ENCODE measurements around the gene NINJ2. TPM values are rescaled to one million over a fixed set of nuclear protein-coding genes. Genes with fewer than 3 reads are reported as not detected.
A peak's percentile ranks its signal among the peaks of the same experiment; 100 is the strongest.

The NINJ2 gene
- total and polyA plus RNA-seq, 4 donors: 5.8 to 28.4 (median 14.3) TPM

DNA sequence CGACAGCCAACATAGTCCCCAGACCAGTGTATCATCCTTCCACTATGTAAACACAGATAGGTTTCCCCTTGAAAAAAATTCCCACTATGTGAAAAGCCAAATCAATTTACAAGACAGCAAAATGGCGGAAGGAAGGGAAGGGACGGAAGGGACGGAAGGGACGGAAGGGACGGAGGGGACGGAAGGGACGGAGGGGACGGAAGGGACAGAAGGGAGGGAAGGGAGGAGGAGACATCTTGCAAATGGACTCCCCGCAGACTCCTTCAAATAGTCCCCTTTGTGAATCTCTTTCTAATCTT is 75.3 kb downstream of the NINJ2 start:
- ATAC-seq (ENCODE audit: insufficient read depth, low FRiP score) (no peak), DNase-seq (no peak)
- Histone ChIP-seq H3K27me3 (ENCODE audit: control insufficient read depth in 3 of 3, insufficient read depth in 3 of 3, low read length in 2 of 3) (no peaks in the 10 kb centered on the region), H3K27ac (ENCODE audit: low read depth in 1 of 2, low read length in 1 of 2) (no peak overlapping the region), H3K4me3 (no peak overlapping the region), H3K9me3 (ENCODE audit: control insufficient read depth in 4 of 4, insufficient read depth in 3 of 4, low read length in 3 of 4) (no peaks in the 10 kb centered on the region), H3K9ac (ENCODE audit: insufficient read depth in 1 of 2, low read length in 2 of 2) (no peak overlapping the region), H3K4me1 (ENCODE audit: control insufficient read depth in 5 of 5, insufficient read depth in 5 of 5, low read length in 5 of 5) (peaks cover 1 to 8% (median 6%) of the 10 kb centered on the region in 5 donors), H3K36me3 (ENCODE audit: control insufficient read depth in 4 of 4, insufficient read depth in 4 of 4, low read length in 4 of 4) (no peaks in the 10 kb centered on the region)
- TF ChIP-seq, protein P1, sequence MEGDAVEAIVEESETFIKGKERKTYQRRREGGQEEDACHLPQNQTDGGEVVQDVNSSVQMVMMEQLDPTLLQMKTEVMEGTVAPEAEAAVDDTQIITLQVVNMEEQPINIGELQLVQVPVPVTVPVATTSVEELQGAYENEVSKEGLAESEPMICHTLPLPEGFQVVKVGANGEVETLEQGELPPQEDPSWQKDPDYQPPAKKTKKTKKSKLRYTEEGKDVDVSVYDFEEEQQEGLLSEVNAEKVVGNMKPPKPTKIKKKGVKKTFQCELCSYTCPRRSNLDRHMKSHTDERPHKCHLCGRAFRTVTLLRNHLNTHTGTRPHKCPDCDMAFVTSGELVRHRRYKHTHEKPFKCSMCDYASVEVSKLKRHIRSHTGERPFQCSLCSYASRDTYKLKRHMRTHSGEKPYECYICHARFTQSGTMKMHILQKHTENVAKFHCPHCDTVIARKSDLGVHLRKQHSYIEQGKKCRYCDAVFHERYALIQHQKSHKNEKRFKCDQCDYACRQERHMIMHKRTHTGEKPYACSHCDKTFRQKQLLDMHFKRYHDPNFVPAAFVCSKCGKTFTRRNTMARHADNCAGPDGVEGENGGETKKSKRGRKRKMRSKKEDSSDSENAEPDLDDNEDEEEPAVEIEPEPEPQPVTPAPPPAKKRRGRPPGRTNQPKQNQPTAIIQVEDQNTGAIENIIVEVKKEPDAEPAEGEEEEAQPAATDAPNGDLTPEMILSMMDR (IDR thresholded peaks at IDR 0.05; ENCODE audit: control extremely low read depth, extremely low read depth): no peak
- WGBS, 2 donors: 90 to 92% methylated on average over 10 of the region's 10 CpGs

DNA sequence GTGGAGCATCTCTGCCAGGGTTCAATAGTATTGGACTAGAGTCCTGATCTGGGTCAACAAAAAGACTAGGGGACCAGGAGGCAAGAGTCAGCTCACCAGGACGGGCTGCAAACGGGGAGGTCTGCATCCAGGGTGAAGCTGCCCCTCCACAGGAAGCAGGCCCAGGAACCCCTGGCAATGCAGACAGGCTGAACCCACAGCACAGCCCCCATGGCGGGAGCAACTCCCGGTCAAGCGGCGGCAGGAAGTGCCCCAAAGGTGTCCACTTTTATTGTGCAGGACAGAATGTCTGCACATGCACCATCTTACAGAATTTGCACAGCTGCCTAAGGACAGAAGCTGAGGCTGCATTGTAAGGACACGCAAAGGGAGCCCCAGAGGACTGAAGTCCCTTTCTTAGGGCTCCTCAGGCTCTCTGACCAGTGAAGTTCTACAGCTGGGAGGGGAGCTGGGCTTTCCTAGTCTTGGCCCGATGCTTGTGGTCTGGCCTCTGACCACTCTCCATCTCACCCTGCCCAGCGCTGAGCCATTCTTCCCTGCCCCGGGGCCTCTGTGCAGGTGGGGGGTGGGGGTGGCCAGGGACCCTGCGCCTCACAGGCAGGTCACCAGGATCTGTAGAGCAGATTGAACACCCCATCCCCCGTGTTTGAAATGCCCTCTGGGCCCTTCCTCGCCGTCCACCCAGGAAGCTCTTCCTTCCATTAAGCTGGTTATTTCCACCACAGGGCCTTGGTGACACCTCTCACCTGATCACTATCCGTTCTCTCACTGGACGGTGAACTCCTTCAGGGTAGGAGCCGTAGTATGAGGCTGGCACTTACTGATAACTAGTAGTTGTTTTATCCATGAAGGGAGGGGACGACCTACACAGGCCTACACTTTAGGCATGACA is 75.9 kb downstream of the NINJ2 start:
- 87 to 91% methylated on average over 18 of the region's 18 CpGs for WGBS, 2 donors
- H3K4me1 ChIP-seq (ENCODE audit: control insufficient read depth in 5 of 5, insufficient read depth in 5 of 5, low read length in 5 of 5): peaks cover 1 to 8% (median 6%) of the 10 kb centered on the region in 5 donors

DNA sequence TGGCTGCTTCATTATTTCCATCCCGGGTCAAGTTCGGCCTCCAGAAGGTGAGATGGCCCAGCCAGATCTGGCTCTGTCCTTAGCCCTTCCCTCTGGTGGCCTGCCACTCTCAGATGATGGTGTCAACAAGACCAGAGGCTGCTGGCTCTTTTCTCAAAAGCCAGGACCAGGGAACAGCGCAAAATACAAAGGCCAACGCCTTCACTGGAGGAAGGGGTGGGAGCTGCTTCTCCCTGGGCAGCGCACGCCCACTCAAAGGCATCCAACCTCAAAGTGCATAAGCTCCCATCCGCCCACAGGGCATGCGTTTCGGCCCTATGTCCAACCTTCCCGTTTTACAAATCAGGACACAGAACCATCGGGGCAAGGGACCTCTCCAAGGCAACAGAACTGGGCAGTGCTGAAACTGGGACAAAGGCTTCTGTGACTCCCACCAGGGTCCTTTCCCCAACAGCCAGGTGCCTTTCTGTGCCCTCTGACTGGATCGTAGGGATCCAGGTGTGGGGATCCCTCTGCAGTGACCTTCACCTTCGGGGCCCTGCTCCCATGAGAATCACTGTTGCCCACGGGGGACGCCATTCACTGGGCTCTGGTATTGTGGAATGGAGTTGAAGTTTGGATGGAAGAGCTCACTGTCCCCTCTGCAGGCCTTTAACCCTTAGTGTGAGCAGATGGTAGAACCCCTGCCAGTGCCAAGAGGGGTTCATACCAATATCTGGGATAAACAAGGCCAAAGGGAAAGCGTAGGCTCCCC is 76.8 kb downstream of the NINJ2 start:
- TF ChIP-seq, protein P1 (IDR thresholded peaks at IDR 0.05; ENCODE audit: control extremely low read depth, extremely low read depth): no peak
- 91% methylated on average over 16 of the region's 16 CpGs for WGBS, 2 donors

More for the DNA sequence above, 75.9 kb downstream of the NINJ2 start:
- no peak overlapping the region for H3K9ac ChIP-seq (ENCODE audit: insufficient read depth in 1 of 2, low read length in 2 of 2)
- H3K9me3 ChIP-seq (ENCODE audit: control insufficient read depth in 4 of 4, insufficient read depth in 3 of 4, low read length in 3 of 4): no peaks in the 10 kb centered on the region
- no peak overlapping the region for H3K27ac ChIP-seq (ENCODE audit: low read depth in 1 of 2, low read length in 1 of 2)
- no peaks in the 10 kb centered on the region for H3K27me3 ChIP-seq (ENCODE audit: control insufficient read depth in 3 of 3, insufficient read depth in 3 of 3, low read length in 2 of 3)
- no peaks in the 10 kb centered on the region for H3K36me3 ChIP-seq (ENCODE audit: control insufficient read depth in 4 of 4, insufficient read depth in 4 of 4, low read length in 4 of 4)
- TF ChIP-seq, protein P1 (IDR thresholded peaks at IDR 0.05; ENCODE audit: control extremely low read depth, extremely low read depth): no peak
- ATAC-seq (ENCODE audit: insufficient read depth, low FRiP score) (no peak), DNase-seq (peak in 1 of 3 donors; percentile 4)
- H3K4me3 ChIP-seq: no peak overlapping the region

More for the DNA sequence above, 76.8 kb downstream of the NINJ2 start:
- no peak for ATAC-seq (ENCODE audit: insufficient read depth, low FRiP score)
- no peak overlapping the region for H3K9ac ChIP-seq (ENCODE audit: insufficient read depth in 1 of 2, low read length in 2 of 2)
- no peaks in the 10 kb centered on the region for H3K9me3 ChIP-seq (ENCODE audit: control insufficient read depth in 4 of 4, insufficient read depth in 3 of 4, low read length in 3 of 4)
- no peak overlapping the region for H3K4me3 ChIP-seq
- H3K36me3 ChIP-seq (ENCODE audit: control insufficient read depth in 4 of 4, insufficient read depth in 4 of 4, low read length in 4 of 4): no peaks in the 10 kb centered on the region
- peaks cover 0 to 5% (median 1%) of the 10 kb centered on the region in 5 donors for H3K4me1 ChIP-seq (ENCODE audit: control insufficient read depth in 5 of 5, insufficient read depth in 5 of 5, low read length in 5 of 5)
- no peak overlapping the region for H3K27ac ChIP-seq (ENCODE audit: low read depth in 1 of 2, low read length in 1 of 2)
- H3K27me3 ChIP-seq (ENCODE audit: control insufficient read depth in 3 of 3, insufficient read depth in 3 of 3, low read length in 2 of 3): no peaks in the 10 kb centered on the region
- peak in 1 of 3 donors; percentile 6 for DNase-seq

All from lung (tissue), 12 donors.